ENCODE measurements around the gene UBE2J2. TPM values are rescaled to one million over a fixed set of nuclear protein-coding genes. Genes with fewer than 3 reads are reported as not detected.

Gene UBE2J2
- total and polyA plus RNA-seq, 9 donors, result 35.8 to 55.6 (median 41.2) TPM

DNA sequence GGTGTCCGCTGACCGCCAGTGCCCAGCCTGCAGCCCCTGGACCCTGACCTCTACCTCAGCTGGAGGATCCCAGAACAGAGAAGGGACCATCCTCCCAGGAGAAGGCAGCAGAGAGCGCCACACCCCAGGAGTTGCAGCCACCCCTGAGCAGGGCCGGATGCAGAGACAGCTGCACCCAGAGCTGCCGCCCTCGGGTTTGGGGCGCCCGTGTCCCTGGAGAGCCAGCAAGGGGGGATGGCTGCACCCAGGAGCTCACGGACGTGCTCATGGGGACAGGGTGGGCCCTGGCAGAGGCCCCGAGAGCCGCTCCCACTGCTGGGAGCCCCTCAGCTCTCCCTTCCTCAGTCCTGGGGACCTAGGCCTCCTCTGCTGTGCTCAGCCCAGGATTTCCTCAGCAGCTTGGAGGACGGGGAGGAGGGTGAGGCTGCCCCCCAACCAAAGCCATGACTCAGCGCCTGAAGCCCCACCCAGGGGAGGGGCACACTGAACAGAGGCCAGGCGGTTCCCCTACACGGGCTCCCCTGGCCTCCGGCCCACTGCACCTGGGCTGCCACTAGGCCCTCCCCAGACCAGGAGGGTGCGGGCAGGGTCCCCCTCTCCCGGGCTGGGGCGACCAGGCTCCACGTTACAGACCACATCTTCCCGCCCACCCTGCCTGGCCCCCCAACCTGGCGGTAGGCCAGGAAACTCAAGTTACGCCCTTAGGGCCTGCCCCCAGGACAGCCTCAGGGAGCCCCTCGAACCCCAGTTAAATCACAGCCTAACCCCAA is 31.8 kb upstream of the UBE2J2 start:
- Histone ChIP-seq H3K4me1 (ENCODE audit: insufficient read depth) (peaks cover 32% of the 10 kb centered on the region), H3K36me3 (no peaks in the 10 kb centered on the region), H3K4me3 (peak overlapping the region; percentile 46), H3K27ac (peak overlapping the region; percentile 76 to 79), H3K27me3 (no peaks in the 10 kb centered on the region), H3K9me3 (no peaks in the 10 kb centered on the region)
- peak; percentile 75 to 81 (median 79) for DNase-seq
- TF ChIP-seq POLR2A (IDR thresholded peaks at IDR 0.05) (no peak), CTCF (IDR thresholded peaks at IDR 0.05) (no peak), EP300 (IDR thresholded peaks at IDR 0.05) (no peak)
- intact Hi-C loops (cut with DNase I), result no loop called here
- WGBS, 3 donors, result 26 to 31% (median 30%) methylated on average over 22 to 25 of the region's 25 CpGs

- Histone ChIP-seq H3K9me3 (no peaks in the 10 kb centered on the region), H3K27me3 (no peaks in the 10 kb centered on the region), H3K4me1 (ENCODE audit: insufficient read depth) (peaks cover 32% of the 10 kb centered on the region), H3K27ac (peak overlapping the region; percentile 76 to 79), H3K36me3 (no peaks in the 10 kb centered on the region), H3K4me3 (peak overlapping the region; percentile 46)
- 9 to 15% (median 13%) methylated on average over 24 to 29 of the region's 29 CpGs for WGBS, 3 donors
- intact Hi-C loops (cut with DNase I), result no loop called here
- peak; percentile 87 to 92 (median 90) for DNase-seq
- peak in 1 of 3 donors; percentile 26 for TF ChIP-seq CTCF (IDR thresholded peaks at IDR 0.05)
- peak; percentile 26 for TF ChIP-seq POLR2A (IDR thresholded peaks at IDR 0.05)
- no peak for TF ChIP-seq EP300 (IDR thresholded peaks at IDR 0.05)
Observed at GRCh38 chr1:1304331-1305299, 31.0 kb upstream of the UBE2J2 start.

DNA sequence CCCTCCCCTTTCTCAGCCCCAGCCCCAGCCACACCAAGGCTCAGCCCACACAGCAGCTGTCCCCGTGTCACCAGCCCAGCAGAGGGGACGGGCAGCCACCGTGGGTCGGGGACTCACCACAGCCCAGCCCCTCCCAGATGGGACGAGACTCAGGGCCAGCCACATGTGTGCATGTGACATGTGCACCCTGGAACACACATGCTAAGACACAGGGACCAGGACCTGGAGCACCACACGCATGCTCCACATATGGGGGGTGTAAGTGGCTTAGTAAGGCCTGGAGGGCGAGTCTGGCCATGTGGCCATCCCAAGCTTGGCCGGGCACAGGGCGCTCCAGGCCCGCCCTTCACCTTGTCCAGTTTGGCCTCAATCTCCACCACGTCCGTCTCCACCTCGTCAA is 30.1 kb upstream of the UBE2J2 start:
- Histone ChIP-seq H3K9me3 (no peaks in the 10 kb centered on the region), H3K27me3 (no peaks in the 10 kb centered on the region), H3K4me1 (ENCODE audit: insufficient read depth) (peaks cover 24% of the 10 kb centered on the region), H3K4me3 (no peak overlapping the region), H3K27ac (peak overlapping the region; percentile 76 to 79), H3K36me3 (no peaks in the 10 kb centered on the region)
- TF ChIP-seq POLR2A (IDR thresholded peaks at IDR 0.05), result no peak
- TF ChIP-seq EP300 (IDR thresholded peaks at IDR 0.05), result no peak
- TF ChIP-seq CTCF (IDR thresholded peaks at IDR 0.05), result no peak
- WGBS, 3 donors, result 66 to 76% (median 73%) methylated on average over 6 to 13 of the region's 13 CpGs
- intact Hi-C loops (cut with DNase I), result no loop called here
- DNase-seq, result peak in 1 of 5 donors; percentile 52

- Histone ChIP-seq H3K36me3 (no peaks in the 10 kb centered on the region), H3K9me3 (no peaks in the 10 kb centered on the region), H3K27ac (no peak overlapping the region), H3K4me3 (no peak overlapping the region), H3K27me3 (no peaks in the 10 kb centered on the region), H3K4me1 (ENCODE audit: insufficient read depth) (peaks cover 24% of the 10 kb centered on the region)
- no peak for TF ChIP-seq EP300 (IDR thresholded peaks at IDR 0.05)
- no peak for TF ChIP-seq POLR2A (IDR thresholded peaks at IDR 0.05)
- no peak for TF ChIP-seq CTCF (IDR thresholded peaks at IDR 0.05)
- peak in 2 of 5 donors; percentile 19 to 55 for DNase-seq
- intact Hi-C loops (cut with DNase I), result no loop called here
- 80 to 83% (median 82%) methylated on average over 31 of the region's 31 CpGs for WGBS, 3 donors
Observed at GRCh38 chr1:1302951-1303509, 29.4 kb upstream of the UBE2J2 start.
